RWPE1 (cell line): ENCODE data around the gene AKAP9.
"Not testable (repeated sequence)": the region's sequence is repeated elsewhere in the genome, so short reads cannot be mapped to it uniquely, and the experiment has no call there.

Experiments used
- CTCF ChIA-PET: fragments of 350-600 bp; sonication (Branson Sonifier 250); formaldehyde crosslinking; extraction: SDS; loops from one replicate; lab custom pipeline; 2021; lab: Yijun Ruan, JAX
- POLR2A ChIA-PET: fragments of 400-600 bp; formaldehyde crosslinking; extraction: SDS; loops from one replicate; lab custom pipeline; 2020; ENCODE audit warnings: antibody characterized with exemption; ENCODE audit not compliant: low non-redundant PET; lab: Yijun Ruan, JAX
- DNase-seq: peaks from one replicate; pipeline ENCODE4 v3.0.0; 2012; ENCODE audit warnings: low spot score
- H3K27ac ChIP-seq: fragments of 450-650 bp; 2 replicates; pipeline ENCODE4 v1.5.1; 2017
- TF ChIP-seq, protein P1 (sequence below): fragments of 450-650 bp; conservative IDR thresholded peaks from 2 replicates; pipeline ENCODE4 v1.5.1; 2017; ENCODE audit warnings: low read depth, mild to moderate bottlenecking

Gene AKAP9

DNA sequence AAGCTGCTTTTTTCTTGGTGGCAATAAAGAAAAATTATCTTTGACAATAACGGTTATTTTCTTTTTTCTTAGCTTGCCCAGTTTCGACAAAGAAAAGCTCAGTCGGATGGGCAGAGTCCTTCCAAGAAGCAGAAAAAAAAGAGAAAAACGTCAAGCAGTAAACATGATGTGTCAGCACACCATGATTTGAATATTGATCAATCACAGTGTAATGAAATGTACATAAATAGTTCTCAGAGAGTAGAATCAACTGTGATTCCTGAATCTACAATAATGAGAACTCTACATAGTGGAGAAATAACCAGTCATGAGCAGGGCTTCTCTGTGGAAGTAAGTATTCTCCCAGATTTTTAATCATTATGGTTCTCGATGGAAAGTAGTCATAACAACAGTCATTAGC, 33.0 kb downstream of the AKAP9 start:
- TF ChIP-seq, protein P1, sequence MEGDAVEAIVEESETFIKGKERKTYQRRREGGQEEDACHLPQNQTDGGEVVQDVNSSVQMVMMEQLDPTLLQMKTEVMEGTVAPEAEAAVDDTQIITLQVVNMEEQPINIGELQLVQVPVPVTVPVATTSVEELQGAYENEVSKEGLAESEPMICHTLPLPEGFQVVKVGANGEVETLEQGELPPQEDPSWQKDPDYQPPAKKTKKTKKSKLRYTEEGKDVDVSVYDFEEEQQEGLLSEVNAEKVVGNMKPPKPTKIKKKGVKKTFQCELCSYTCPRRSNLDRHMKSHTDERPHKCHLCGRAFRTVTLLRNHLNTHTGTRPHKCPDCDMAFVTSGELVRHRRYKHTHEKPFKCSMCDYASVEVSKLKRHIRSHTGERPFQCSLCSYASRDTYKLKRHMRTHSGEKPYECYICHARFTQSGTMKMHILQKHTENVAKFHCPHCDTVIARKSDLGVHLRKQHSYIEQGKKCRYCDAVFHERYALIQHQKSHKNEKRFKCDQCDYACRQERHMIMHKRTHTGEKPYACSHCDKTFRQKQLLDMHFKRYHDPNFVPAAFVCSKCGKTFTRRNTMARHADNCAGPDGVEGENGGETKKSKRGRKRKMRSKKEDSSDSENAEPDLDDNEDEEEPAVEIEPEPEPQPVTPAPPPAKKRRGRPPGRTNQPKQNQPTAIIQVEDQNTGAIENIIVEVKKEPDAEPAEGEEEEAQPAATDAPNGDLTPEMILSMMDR: no peak
- CTCF ChIA-PET: no interaction called here
- DNase-seq: no peak
- no peak overlapping the region for H3K27ac ChIP-seq
- POLR2A ChIA-PET: no interaction called here

DNA sequence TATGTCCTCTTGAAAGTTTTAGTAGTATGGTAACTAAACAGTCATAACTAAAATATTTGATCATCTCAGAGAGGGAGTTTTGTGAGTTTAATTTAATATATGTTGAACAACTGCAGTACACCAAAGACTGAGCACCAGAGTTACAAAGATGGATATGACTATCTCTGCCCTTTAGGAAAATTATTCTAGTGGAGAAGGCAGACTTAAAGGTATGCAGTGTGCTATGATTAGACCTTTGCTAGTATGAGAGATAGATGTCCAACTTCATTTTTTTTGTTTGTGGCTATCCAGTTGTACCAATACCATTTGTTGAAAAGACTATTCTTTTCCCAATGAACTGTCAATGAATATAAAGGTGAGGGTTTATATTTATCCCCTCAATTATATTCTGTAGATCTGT, 33.4 kb downstream of the AKAP9 start:
- no peak overlapping the region for H3K27ac ChIP-seq
- no peak for DNase-seq
- TF ChIP-seq, protein P1: no peak
- ChIA-PET CTCF (no interaction called here), POLR2A (no interaction called here)

DNA sequence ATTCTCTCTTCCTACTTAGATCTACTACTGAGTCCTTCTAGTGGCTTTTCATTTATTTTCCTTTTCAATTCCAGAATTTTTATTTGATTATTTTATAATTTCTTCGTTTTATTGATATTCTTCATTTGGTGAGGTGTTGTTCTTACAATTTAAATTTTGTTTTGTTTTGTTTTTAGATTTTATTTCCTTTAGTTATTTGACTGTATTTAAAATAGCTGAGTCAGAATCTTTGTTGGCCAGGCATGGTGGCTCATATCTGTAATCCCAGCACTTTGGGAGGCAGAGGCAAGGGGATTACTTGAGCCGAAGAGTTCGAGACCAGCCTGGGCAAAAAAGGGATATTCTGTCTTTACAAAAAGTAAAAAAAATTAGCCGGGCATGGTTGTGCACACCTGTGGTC, 36.1 kb downstream of the AKAP9 start:
- ChIA-PET POLR2A (no interaction called here), CTCF (interaction anchor here (0.7 kb wide), 2 partner anchors 22 to 55 kb away, joined by 3 to 4 read pairs; no protein-coding TSS in a partner anchor)
- H3K27ac ChIP-seq: no peak overlapping the region
- DNase-seq: no peak
- TF ChIP-seq, protein P1: no peak

DNA sequence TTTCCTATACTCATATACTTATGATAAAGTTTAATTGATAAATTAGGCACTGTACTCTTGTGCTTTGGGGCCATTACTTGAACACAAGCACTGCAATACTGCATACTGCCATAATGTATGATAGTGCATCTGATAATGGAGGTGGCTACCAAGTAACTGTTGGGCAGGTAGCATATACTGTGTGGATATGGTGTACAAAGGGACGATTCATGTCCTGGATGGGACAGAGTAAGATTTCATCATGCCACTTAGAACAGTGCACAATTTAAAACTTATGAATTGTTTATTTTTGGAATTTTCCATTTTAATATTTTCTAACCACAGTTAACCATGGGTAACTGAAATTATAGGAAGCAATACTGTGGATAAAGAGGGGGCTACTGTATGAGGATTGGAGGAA, 38.9 kb downstream of the AKAP9 start:
- no peak overlapping the region for H3K27ac ChIP-seq
- POLR2A ChIA-PET: no interaction called here
- no peak for DNase-seq
- CTCF ChIA-PET: no interaction called here
- TF ChIP-seq, protein P1: no peak

DNA sequence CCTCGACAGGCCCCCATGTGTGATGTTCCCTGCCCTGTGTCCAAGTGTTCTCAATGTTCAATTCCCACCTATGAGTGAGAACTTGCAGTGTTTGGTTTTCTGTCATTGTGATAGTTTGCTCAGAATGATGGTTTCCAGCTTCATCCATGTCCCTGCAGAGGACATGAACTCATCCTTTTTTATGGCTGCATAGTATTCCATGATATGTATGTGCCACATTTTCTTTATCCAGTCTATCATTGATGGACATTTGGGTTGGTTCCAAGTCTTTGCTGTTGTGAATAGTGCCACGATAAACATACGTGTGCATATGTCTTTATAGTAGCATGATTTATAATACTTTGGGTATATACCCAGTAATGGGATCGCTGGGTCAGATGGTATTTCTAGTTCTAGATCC, 41.7 kb downstream of the AKAP9 start:
- POLR2A ChIA-PET, CTCF ChIA-PET, H3K27ac ChIP-seq, DNase-seq: not testable (repeated sequence)

DNA sequence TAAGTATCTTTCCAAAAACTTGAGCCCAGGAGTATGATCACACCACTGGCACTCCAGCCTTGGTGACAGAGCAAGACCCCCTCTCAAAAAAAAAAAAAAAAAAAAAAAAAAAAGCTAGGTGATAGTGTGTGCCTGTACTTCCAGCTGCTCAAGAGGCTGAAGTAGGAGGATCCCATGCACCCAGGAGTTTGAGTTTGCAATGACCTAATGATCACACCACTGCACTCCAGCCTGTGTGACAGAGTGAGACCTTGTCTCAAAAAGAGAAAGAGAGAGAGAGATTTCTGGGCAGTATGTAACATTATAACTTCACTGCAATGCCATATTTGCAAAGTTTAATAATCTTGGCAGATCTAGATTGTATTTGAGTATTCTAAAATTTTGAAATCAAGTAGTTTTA, 47.6 kb downstream of the AKAP9 start:
- TF ChIP-seq, protein P1: no peak
- DNase-seq: no peak
- CTCF ChIA-PET: interaction anchor here (0.7 kb wide), 1 partner anchor 755 kb away, joined by 4 read pairs; no protein-coding TSS in a partner anchor
- no peak overlapping the region for H3K27ac ChIP-seq
- POLR2A ChIA-PET: no interaction called here

DNA sequence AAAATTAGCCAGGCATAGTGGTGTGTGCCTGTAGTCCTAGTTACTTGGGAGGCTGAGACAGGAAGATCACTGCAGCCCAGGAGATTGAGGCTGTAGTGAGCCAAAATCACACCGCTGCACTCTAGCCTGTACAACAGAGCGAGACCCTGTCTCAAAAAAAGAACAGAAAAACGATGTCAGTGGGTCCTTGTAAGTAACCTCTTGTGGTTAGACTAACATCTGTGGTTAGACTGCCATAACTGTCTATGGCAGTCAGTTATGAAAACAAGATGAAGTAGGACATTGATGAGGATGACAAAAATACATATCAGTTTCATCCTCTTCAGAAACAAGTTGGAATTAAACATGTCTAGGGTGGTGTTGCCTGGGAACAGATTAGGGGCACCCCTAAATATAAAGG, 53.3 kb downstream of the AKAP9 start:
- DNase-seq: no peak
- POLR2A ChIA-PET: no interaction called here
- CTCF ChIA-PET: no interaction called here
- H3K27ac ChIP-seq: no peak overlapping the region
- TF ChIP-seq, protein P1: no peak
